HL-60 (cell line): ENCODE measurements around the gene FRAS1.
"Not testable (repeated sequence)": the region's sequence is repeated elsewhere in the genome, so short reads cannot be mapped to it uniquely, and the experiment has no call there.

Source experiments
- DNase-seq, 2 experiments: peaks; one replicate each; pipeline ENCODE4 v3.0.0-alpha.2; 2010 to 2020; ENCODE audit warnings: low read depth in 1 of 2, low spot score in 1 of 2
- H3K27ac ChIP-seq: fragments of 250-450 bp; sonication (Bioruptor Pico); replicated peaks from 2 replicates; pipeline ENCODE4 v1.5.1; 2020; ENCODE audit warnings: mild to moderate bottlenecking, moderate library complexity
- H3K27me3 ChIP-seq: fragments of 250-450 bp; sonication (Bioruptor Pico); 2 replicates; pipeline ENCODE4 v1.5.1; 2021; ENCODE audit warnings: mild to moderate bottlenecking, moderate library complexity; ENCODE audit not compliant: insufficient read depth, poor library complexity, severe bottlenecking
- H3K4me3 ChIP-seq: replicated peaks from 2 replicates; pipeline ENCODE4 v1.5.1; 2011; ENCODE audit warnings: mild to moderate bottlenecking, control low read depth, low read length; ENCODE audit not compliant: insufficient read depth
- GABPA ChIP-seq: IDR thresholded peaks from 2 replicates; pipeline ENCODE4 v1.6.1; 2012; ENCODE audit warnings: low read depth
- POLR2AphosphoS5 ChIP-seq: IDR thresholded peaks from 2 replicates; pipeline ENCODE4 v1.6.1; 2012; ENCODE audit warnings: low read depth
- SPI1 ChIP-seq: IDR thresholded peaks from 2 replicates; pipeline ENCODE4 v1.6.1; 2012; ENCODE audit warnings: low read depth, mild to moderate bottlenecking, borderline replicate concordance
- TF ChIP-seq, protein P1 (sequence below): IDR thresholded peaks from one replicate; pipeline ENCODE4 v1.5.1; 2011; ENCODE audit warnings: low read length, control low read depth, inconsistent platforms; ENCODE audit not compliant: insufficient read depth
- TF ChIP-seq, protein P2 (sequence below): IDR thresholded peaks from 2 replicates; pipeline ENCODE4 v1.6.1; 2012; ENCODE audit warnings: low read depth; ENCODE audit not compliant: insufficient replicate concordance

Gene FRAS1

GRCh38 chr4:78207541-78207940 lies 150.4 kb downstream of the FRAS1 start:
- H3K27ac ChIP-seq: no peak overlapping the region
- no peak overlapping the region for H3K4me3 ChIP-seq
- H3K27me3 ChIP-seq: peaks cover 3% of the 10 kb centered on the region
- no peak for DNase-seq
- TF ChIP-seq POLR2AphosphoS5 (no peak), SPI1 (no peak), GABPA (no peak)
- TF ChIP-seq, protein P1, sequence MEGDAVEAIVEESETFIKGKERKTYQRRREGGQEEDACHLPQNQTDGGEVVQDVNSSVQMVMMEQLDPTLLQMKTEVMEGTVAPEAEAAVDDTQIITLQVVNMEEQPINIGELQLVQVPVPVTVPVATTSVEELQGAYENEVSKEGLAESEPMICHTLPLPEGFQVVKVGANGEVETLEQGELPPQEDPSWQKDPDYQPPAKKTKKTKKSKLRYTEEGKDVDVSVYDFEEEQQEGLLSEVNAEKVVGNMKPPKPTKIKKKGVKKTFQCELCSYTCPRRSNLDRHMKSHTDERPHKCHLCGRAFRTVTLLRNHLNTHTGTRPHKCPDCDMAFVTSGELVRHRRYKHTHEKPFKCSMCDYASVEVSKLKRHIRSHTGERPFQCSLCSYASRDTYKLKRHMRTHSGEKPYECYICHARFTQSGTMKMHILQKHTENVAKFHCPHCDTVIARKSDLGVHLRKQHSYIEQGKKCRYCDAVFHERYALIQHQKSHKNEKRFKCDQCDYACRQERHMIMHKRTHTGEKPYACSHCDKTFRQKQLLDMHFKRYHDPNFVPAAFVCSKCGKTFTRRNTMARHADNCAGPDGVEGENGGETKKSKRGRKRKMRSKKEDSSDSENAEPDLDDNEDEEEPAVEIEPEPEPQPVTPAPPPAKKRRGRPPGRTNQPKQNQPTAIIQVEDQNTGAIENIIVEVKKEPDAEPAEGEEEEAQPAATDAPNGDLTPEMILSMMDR: no peak
- TF ChIP-seq, protein P2, sequence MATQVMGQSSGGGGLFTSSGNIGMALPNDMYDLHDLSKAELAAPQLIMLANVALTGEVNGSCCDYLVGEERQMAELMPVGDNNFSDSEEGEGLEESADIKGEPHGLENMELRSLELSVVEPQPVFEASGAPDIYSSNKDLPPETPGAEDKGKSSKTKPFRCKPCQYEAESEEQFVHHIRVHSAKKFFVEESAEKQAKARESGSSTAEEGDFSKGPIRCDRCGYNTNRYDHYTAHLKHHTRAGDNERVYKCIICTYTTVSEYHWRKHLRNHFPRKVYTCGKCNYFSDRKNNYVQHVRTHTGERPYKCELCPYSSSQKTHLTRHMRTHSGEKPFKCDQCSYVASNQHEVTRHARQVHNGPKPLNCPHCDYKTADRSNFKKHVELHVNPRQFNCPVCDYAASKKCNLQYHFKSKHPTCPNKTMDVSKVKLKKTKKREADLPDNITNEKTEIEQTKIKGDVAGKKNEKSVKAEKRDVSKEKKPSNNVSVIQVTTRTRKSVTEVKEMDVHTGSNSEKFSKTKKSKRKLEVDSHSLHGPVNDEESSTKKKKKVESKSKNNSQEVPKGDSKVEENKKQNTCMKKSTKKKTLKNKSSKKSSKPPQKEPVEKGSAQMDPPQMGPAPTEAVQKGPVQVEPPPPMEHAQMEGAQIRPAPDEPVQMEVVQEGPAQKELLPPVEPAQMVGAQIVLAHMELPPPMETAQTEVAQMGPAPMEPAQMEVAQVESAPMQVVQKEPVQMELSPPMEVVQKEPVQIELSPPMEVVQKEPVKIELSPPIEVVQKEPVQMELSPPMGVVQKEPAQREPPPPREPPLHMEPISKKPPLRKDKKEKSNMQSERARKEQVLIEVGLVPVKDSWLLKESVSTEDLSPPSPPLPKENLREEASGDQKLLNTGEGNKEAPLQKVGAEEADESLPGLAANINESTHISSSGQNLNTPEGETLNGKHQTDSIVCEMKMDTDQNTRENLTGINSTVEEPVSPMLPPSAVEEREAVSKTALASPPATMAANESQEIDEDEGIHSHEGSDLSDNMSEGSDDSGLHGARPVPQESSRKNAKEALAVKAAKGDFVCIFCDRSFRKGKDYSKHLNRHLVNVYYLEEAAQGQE: no peak

DNA sequence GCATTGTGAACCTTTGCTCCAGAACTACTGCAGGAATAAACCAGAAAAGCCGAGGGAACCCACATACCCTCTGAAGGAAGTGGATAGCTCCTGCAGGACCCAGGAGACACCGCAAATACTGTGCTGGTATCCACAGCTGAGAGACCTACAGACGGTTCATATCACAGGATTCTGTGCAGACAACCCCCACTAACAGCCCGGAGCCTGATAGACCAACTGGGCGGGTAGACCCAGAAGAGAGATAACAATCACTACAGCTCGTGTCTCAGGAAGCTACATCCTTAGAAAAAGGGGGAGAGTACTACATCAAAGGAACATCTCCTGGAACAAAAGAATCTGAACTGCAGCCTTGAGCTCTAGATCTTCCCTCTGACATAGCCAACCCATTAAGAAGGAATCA lies 150.8 kb downstream of the FRAS1 start:
- DNase-seq: no peak
- TF ChIP-seq, protein P2: no peak
- no peak overlapping the region for H3K27ac ChIP-seq
- H3K4me3 ChIP-seq: no peak overlapping the region
- H3K27me3 ChIP-seq: peaks cover 3% of the 10 kb centered on the region

DNA sequence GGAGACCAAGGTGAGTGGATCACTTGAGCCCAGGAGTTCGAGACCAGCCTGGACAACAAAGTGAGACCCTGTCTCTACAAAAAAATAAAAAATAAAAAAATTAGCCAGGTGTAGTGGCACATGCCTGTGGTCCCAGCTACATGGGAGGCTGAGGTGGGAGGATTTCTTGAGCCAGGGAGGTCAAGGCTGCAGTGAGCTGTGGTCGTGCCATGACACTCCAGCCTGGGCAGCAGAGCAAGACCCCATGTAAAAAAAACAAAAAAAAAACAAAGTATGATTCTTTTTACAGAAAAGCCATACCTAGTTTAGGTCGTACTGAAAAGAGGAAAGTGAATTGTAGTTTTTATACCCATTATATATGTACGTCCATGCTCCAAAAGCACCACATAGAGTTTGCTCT lies 151.8 kb downstream of the FRAS1 start:
- H3K4me3 ChIP-seq, H3K27ac ChIP-seq: not testable (repeated sequence)

GRCh38 chr4:78210694-78211410 lies 153.7 kb downstream of the FRAS1 start:
- TF ChIP-seq SPI1 (no peak), POLR2AphosphoS5 (no peak), GABPA (no peak)
- TF ChIP-seq, protein P2: no peak
- TF ChIP-seq, protein P1: no peak
- Histone ChIP-seq H3K27ac (no peak overlapping the region), H3K4me3 (no peak overlapping the region), H3K27me3 (peaks cover 3% of the 10 kb centered on the region)
- no peak for DNase-seq

More for the DNA sequence above, 151.8 kb downstream of the FRAS1 start:
- not testable (repeated sequence) for DNase-seq, H3K27me3 ChIP-seq
